ENCODE data around the gene RNF220.

DNA sequence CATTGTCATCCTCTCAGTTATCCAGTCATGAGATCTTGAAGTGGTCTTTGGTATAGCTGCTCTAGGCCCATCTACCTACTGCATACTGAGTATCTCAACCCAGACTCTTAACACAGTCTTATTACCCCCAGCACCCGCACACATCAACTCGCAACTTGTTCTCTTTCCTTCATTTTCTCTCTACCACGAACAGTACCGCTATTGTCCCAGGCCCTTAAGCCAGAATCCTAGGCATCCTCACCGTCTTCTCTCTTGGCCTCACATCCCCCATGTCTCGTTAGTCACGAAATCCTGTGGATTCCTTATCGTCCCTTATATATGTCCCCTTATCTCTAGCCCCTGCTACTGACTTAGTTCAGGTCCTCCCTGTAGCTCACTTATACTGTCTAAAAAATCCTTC, 142.8 kb downstream of the RNF220 start:
- TF ChIP-seq, protein P1, sequence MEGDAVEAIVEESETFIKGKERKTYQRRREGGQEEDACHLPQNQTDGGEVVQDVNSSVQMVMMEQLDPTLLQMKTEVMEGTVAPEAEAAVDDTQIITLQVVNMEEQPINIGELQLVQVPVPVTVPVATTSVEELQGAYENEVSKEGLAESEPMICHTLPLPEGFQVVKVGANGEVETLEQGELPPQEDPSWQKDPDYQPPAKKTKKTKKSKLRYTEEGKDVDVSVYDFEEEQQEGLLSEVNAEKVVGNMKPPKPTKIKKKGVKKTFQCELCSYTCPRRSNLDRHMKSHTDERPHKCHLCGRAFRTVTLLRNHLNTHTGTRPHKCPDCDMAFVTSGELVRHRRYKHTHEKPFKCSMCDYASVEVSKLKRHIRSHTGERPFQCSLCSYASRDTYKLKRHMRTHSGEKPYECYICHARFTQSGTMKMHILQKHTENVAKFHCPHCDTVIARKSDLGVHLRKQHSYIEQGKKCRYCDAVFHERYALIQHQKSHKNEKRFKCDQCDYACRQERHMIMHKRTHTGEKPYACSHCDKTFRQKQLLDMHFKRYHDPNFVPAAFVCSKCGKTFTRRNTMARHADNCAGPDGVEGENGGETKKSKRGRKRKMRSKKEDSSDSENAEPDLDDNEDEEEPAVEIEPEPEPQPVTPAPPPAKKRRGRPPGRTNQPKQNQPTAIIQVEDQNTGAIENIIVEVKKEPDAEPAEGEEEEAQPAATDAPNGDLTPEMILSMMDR (IDR thresholded peaks at IDR 0.05): no peak
- no peak for TF ChIP-seq POLR2A (IDR thresholded peaks at IDR 0.05)

Measured in uterus (tissue), 2 donors.